Right ventricle myocardium inferior (tissue), 1 donor: ENCODE measurements around the gene MRPS17. TPM values are rescaled to one million over a fixed set of nuclear protein-coding genes. Genes with fewer than 3 reads are reported as not detected.
A peak's percentile ranks its signal among the peaks of the same experiment; 100 is the strongest.

ENCODE experiments used
- ATAC-seq: fragments of 200-7000 bp; cut with Tn5 transposase; one replicate; pipeline ENCODE4 v1.9.1; 2020; ENCODE audit warnings: mild to moderate bottlenecking, moderate library complexity
- DNase-seq: peaks from one replicate; pipeline ENCODE4 v3.0.0; 2021; ENCODE audit errors: missing footprints
- intact Hi-C: fragments of 100-400 bp; cut with DNase I; formaldehyde crosslinking; loops from one replicate; pipeline ENCODE4 v1.11.0; 2022
- total RNA-seq: library from RNA; stranded (reverse); fragmentation: NEBNext Ultra II Directional; extraction: Animal tissue kit (Norgen Biotek cat#: 25700); gene quantifications from one replicate; pipeline ENCODE4 v1.2.1, GENCODE V29; 2021
- donor health status: DM: no; HTN: yes; CAD: no; lungs with severe emphysema.

MRPS17 gene
- total RNA-seq, 1 donor from 2014 or later, result 20.8 TPM

GRCh38 chr7:55965805-55966421, 14.2 kb downstream of the MRPS17 start:
- intact Hi-C loops, result loop anchor here (5.0 to 10.0 kb wide), 2 partner anchors 86 to 1379 kb away; partner anchors contain the start of genes CCT6A and PSPH
- DNase-seq (peak; percentile 74), ATAC-seq (peak; percentile 39)

GRCh38 chr7:55966851-55967250, 15.2 kb downstream of the MRPS17 start:
- ATAC-seq, result no peak
- intact Hi-C loops, result loop anchor here (5.0 to 10.0 kb wide), 2 partner anchors 85 to 1378 kb away; partner anchors contain the start of genes CCT6A and PSPH
- no peak for DNase-seq

- intact Hi-C loops, result loop anchor here (5.0 to 10.0 kb wide), 2 partner anchors 83 to 1375 kb away; partner anchors contain the start of genes CCT6A and PSPH
Observed at GRCh38 chr7:55969391-55969790, 17.7 kb downstream of the MRPS17 start.

GRCh38 chr7:55970561-55970960, 18.9 kb downstream of the MRPS17 start:
- intact Hi-C loops, result no loop called here
- ATAC-seq, result peak; percentile 58

More at GRCh38 chr7:55969391-55969790, 17.7 kb downstream of the MRPS17 start:
- ATAC-seq, result no peak
- no peak for DNase-seq

GRCh38 chr7:55970978-55971377, 19.3 kb downstream of the MRPS17 start:
- intact Hi-C loops, result no loop called here
- no peak for DNase-seq
- ATAC-seq, result peak; percentile 74

More at GRCh38 chr7:55970561-55970960, 18.9 kb downstream of the MRPS17 start:
- DNase-seq, result no peak

- DNase-seq (no peak), ATAC-seq (no peak)
- intact Hi-C loops, result no loop called here
Observed at GRCh38 chr7:55973747-55974250, 22.1 kb downstream of the MRPS17 start.

GRCh38 chr7:55975988-55976633, 24.4 kb downstream of the MRPS17 start:
- ATAC-seq (peak; percentile 79), DNase-seq (no peak)
- intact Hi-C loops, result no loop called here

- intact Hi-C loops, result no loop called here
- ATAC-seq (no peak), DNase-seq (no peak)
Observed at GRCh38 chr7:55977831-55978230, 26.2 kb downstream of the MRPS17 start.

- DNase-seq (no peak), ATAC-seq (no peak)
- intact Hi-C loops, result no loop called here
Observed at GRCh38 chr7:55980266-55980665, 28.6 kb downstream of the MRPS17 start.

- intact Hi-C loops, result no loop called here
- no peak for ATAC-seq
- DNase-seq, result no peak
Observed at GRCh38 chr7:55983537-55983936, 31.9 kb downstream of the MRPS17 start.

- no peak for DNase-seq
- intact Hi-C loops, result no loop called here
Observed at GRCh38 chr7:55992346-55992745, 40.7 kb downstream of the MRPS17 start.

GRCh38 chr7:55996856-55997500, 45.3 kb downstream of the MRPS17 start:
- no peak for ATAC-seq
- intact Hi-C loops, result no loop called here
- DNase-seq, result no peak

More at GRCh38 chr7:55992346-55992745, 40.7 kb downstream of the MRPS17 start:
- ATAC-seq, result no peak

GRCh38 chr7:56003749-56004148, 52.1 kb downstream of the MRPS17 start:
- DNase-seq, result no peak
- intact Hi-C loops, result loop anchor here (5.0 kb wide), 1 partner anchor 69 kb away; no protein-coding TSS in a partner anchor
- no peak for ATAC-seq

Other genes with a start within 250 kb of the MRPS17 start
- gene SEPTIN14, start 89.1 kb upstream of the MRPS17 start, total RNA-seq, result not detected
- gene ZNF713, start 64.4 kb upstream of the MRPS17 start, total RNA-seq, result 2.9 TPM
- 348 TPM for gene NIPSNAP2, start 12.7 kb downstream of the MRPS17 start, total RNA-seq
- 10.6 TPM for gene PSPH, start 99.6 kb downstream of the MRPS17 start, total RNA-seq
- gene CCT6A, start 99.9 kb downstream of the MRPS17 start, total RNA-seq, result 67.9 TPM
- gene SUMF2, start 112.4 kb downstream of the MRPS17 start, total RNA-seq, result 33.1 TPM
- gene PHKG1, start 141.1 kb downstream of the MRPS17 start, total RNA-seq, result 31.2 TPM
- 493 TPM for gene CHCHD2, start 154.6 kb downstream of the MRPS17 start, total RNA-seq
- gene NUPR2, start 164.5 kb downstream of the MRPS17 start, total RNA-seq, result not detected